ENCODE results near the gene USP51. TPM values are rescaled to one million over a fixed set of nuclear protein-coding genes. Genes with fewer than 3 reads are reported as not detected.
"Not testable (repeated sequence)": the region's sequence is repeated elsewhere in the genome, so short reads cannot be mapped to it uniquely, and the experiment has no call there.

USP51 gene
- total RNA-seq, 1 experiment from 2014 or later = 6.8 TPM

GRCh38 chrX:55480390-55481062, 9.1 kb downstream of the USP51 start:
- Histone ChIP-seq H3K4me2 (ENCODE audit: insufficient read depth, insufficient read length, low read length) (no peak overlapping the region), H2BK20ac (ENCODE audit: low read depth, low read length, poor library complexity, severe bottlenecking) (no peak overlapping the region), H2AFZ (ENCODE audit: low read length) (no peak overlapping the region), H3K79me2 (ENCODE audit: insufficient read depth, low read length) (no peaks in the 10 kb centered on the region), H3K9ac (ENCODE audit: extremely low read depth, insufficient read length, low read length) (no peak overlapping the region), H3K14ac (ENCODE audit: insufficient read depth, low read length) (no peak overlapping the region), H3K79me1 (ENCODE audit: insufficient read depth, low read depth, low read length, poor library complexity, severe bottlenecking) (no peaks in the 10 kb centered on the region), H2AK5ac (ENCODE audit: insufficient read length, low read length) (no peak overlapping the region), H3K56ac (ENCODE audit: insufficient read length, low read depth, low read length) (no peak overlapping the region), H3K4me1 (ENCODE audit: insufficient read depth, low read length) (no peaks in the 10 kb centered on the region), H3K23me2 (ENCODE audit: insufficient read length, low read depth, low read length, poor library complexity, severe bottlenecking) (no peaks in the 10 kb centered on the region), H3K27me3 (ENCODE audit: insufficient read depth, low read length) (no peaks in the 10 kb centered on the region), H2BK120ac (ENCODE audit: low read depth, low read length, poor library complexity, severe bottlenecking) (no peak overlapping the region), H4K91ac (ENCODE audit: insufficient read length, low read depth, low read length) (no peak overlapping the region), H2BK5ac (ENCODE audit: insufficient read length, low read length) (no peak overlapping the region), H4K20me1 (ENCODE audit: control insufficient read depth, insufficient read depth, insufficient read length) (no peaks in the 10 kb centered on the region), H2BK15ac (ENCODE audit: low read depth, low read length) (no peak overlapping the region), H2BK12ac (ENCODE audit: insufficient read length, low read depth, low read length) (no peak overlapping the region), H3K18ac (ENCODE audit: insufficient read length, low read depth, low read length) (no peak overlapping the region), H3K9me3 (ENCODE audit: control insufficient read depth, low read depth, low read length) (peaks cover 42% of the 10 kb centered on the region), H3K27ac (ENCODE audit: insufficient read length, low read depth, low read length) (no peak overlapping the region), H4K5ac (ENCODE audit: insufficient read length, low read depth, low read length) (no peak overlapping the region), H3K4ac (ENCODE audit: low read depth, low read length) (no peak overlapping the region), H4K8ac (replicated peaks; ENCODE audit: insufficient read length, low read depth, low read length) (no peak overlapping the region), H3K23ac (ENCODE audit: insufficient read length, low read depth, low read length) (no peak overlapping the region), H3T11ph (ENCODE audit: low read length) (no peak overlapping the region)
- no CpG with 5 or more reads among the region's 3 CpGs for WGBS (ENCODE audit: extremely low coverage, insufficient read length, low lambda C conversion rate)
- Mint-ChIP-seq H3K4me1 (no peaks in the 10 kb centered on the region), H3K4me3 (no peak overlapping the region), H3K36me3 (ENCODE audit: insufficient read depth in 1 of 3, low read depth in 3 of 3) (no peaks in the 10 kb centered on the region; a peak in 1 of 7 replicates), H3K9me3 (peaks cover 46 to 47% of the 10 kb centered on the region in 2 experiments), H3K27me3 (ENCODE audit: low read depth) (peaks cover 1% of the 10 kb centered on the region; the same call in 1 of the 2 replicates), H3K27ac (no peak overlapping the region)
- TF ChIP-seq CTCF (conservative IDR thresholded peaks at IDR 0.05) = no peak
- DNase-seq = no peak

GRCh38 chrX:55479956-55480355, 9.7 kb downstream of the USP51 start:
- H3K27ac Mint-ChIP-seq; H3K27me3 Mint-ChIP-seq (ENCODE audit: low read depth); H2BK120ac ChIP-seq (ENCODE audit: low read depth, low read length, poor library complexity, severe bottlenecking); H3K27me3 ChIP-seq (ENCODE audit: insufficient read depth, low read length); H3K9ac ChIP-seq (ENCODE audit: extremely low read depth, insufficient read length, low read length); H3K23ac ChIP-seq (ENCODE audit: insufficient read length, low read depth, low read length); H3K4me2 ChIP-seq (ENCODE audit: insufficient read depth, insufficient read length, low read length); H2BK12ac ChIP-seq (ENCODE audit: insufficient read length, low read depth, low read length); H3K56ac ChIP-seq (ENCODE audit: insufficient read length, low read depth, low read length); DNase-seq; H4K20me1 ChIP-seq (ENCODE audit: control insufficient read depth, insufficient read depth, insufficient read length); H3K18ac ChIP-seq (ENCODE audit: insufficient read length, low read depth, low read length); H3K27ac ChIP-seq (ENCODE audit: insufficient read length, low read depth, low read length); H4K8ac ChIP-seq (replicated peaks; ENCODE audit: insufficient read length, low read depth, low read length); H2AK5ac ChIP-seq (ENCODE audit: insufficient read length, low read length); H3K4me1 ChIP-seq (ENCODE audit: insufficient read depth, low read length); H3K4me3 Mint-ChIP-seq; H3K79me1 ChIP-seq (ENCODE audit: insufficient read depth, low read depth, low read length, poor library complexity, severe bottlenecking); H4K91ac ChIP-seq (ENCODE audit: insufficient read length, low read depth, low read length); H3K14ac ChIP-seq (ENCODE audit: insufficient read depth, low read length); H3K23me2 ChIP-seq (ENCODE audit: insufficient read length, low read depth, low read length, poor library complexity, severe bottlenecking); H3K36me3 Mint-ChIP-seq (ENCODE audit: insufficient read depth in 1 of 3, low read depth in 3 of 3); H4K5ac ChIP-seq (ENCODE audit: insufficient read length, low read depth, low read length); H2BK5ac ChIP-seq (ENCODE audit: insufficient read length, low read length); H3K4ac ChIP-seq (ENCODE audit: low read depth, low read length); H3K4me1 Mint-ChIP-seq; H2BK15ac ChIP-seq (ENCODE audit: low read depth, low read length); H2BK20ac ChIP-seq (ENCODE audit: low read depth, low read length, poor library complexity, severe bottlenecking); H3T11ph ChIP-seq (ENCODE audit: low read length); H3K79me2 ChIP-seq (ENCODE audit: insufficient read depth, low read length); H2AFZ ChIP-seq (ENCODE audit: low read length): not testable (repeated sequence)
- no CpG with 5 or more reads among the region's 8 CpGs for WGBS (ENCODE audit: extremely low coverage, insufficient read length, low lambda C conversion rate)
- peaks cover 42 to 47% of the 10 kb centered on the region in 2 experiments for H3K9me3 Mint-ChIP-seq
- peaks cover 41% of the 10 kb centered on the region for H3K9me3 ChIP-seq (ENCODE audit: control insufficient read depth, low read depth, low read length)
